GM19238 (cell line): ENCODE data around the gene MINK1.

ENCODE experiments used
- DNase-seq: peaks from one replicate; pipeline ENCODE4 v3.0.0; 2011; ENCODE audit warnings: low spot score; ENCODE audit not compliant: insufficient read length

Gene MINK1

DNA sequence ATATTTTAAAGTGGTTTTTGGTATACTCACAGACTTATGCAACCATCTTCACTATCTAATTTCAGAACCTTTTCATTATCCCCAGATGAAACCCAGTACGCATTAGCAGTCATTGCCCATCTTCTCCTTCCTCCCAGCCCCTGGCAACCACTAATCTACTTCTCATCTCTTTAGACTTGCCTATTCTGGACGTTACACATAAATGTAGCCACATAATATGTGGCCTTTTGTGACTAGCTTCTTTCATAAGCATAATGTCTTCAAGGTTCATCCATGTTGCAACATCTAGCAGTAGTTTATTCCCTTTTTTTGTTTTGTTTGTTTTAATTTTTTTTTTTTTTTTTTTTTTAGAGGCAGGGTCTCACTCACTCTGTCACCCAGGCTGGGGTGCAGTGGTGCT is 37.7 kb downstream of the MINK1 start:
- no peak for DNase-seq

- DNase-seq: no peak
These were observed 39.6 kb downstream of the MINK1 start for GRCh38 chr17:4872786-4873185.

GRCh38 chr17:4877089-4877488 is 43.9 kb downstream of the MINK1 start:
- DNase-seq: no peak

DNA sequence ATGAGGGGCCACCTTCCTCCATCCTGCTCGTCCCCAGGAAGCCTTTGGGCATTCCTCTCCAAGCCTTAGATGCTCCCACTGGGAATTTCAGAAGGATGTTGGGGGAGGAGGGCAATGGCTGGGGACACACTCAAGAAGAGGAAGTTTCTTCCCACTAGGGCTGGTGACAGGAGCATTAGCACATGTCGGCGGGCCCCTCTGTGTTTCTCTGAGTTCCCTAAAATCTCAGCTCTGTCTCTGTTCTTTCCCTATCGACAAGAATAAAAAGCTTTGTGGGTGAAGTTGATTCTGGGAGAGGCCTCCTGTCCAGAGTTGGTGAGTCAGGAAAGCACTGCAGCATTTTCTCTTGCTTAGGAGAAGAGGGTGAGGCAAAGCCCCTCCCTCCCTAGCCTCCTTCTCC is 46.5 kb downstream of the MINK1 start:
- no peak for DNase-seq

GRCh38 chr17:4880857-4881256 is 47.7 kb downstream of the MINK1 start:
- no peak for DNase-seq

- DNase-seq: peak; percentile 66
These were observed 48.8 kb downstream of the MINK1 start for GRCh38 chr17:4881761-4882555.

GRCh38 chr17:4884489-4884888 is 51.3 kb downstream of the MINK1 start:
- DNase-seq: no peak

DNA sequence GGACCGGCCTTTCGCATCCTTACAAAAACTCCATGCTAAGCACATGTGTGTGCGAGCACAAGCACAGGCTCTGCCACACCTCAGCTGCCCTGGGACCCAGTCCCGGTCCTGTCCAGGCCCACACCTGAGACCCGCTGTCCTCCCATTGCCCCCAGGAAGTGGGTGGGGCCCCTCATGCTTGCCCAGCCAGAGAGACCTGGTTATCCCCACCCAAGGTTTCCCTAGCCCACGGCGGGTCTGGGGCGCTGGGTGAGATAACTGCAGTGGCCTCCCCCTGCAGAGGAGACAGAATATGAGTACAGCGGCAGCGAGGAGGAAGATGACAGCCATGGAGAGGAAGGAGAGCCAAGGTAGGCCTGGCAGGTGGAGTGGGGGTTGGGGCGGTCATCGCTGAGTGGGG is 53.7 kb downstream of the MINK1 start:
- DNase-seq: no peak

DNA sequence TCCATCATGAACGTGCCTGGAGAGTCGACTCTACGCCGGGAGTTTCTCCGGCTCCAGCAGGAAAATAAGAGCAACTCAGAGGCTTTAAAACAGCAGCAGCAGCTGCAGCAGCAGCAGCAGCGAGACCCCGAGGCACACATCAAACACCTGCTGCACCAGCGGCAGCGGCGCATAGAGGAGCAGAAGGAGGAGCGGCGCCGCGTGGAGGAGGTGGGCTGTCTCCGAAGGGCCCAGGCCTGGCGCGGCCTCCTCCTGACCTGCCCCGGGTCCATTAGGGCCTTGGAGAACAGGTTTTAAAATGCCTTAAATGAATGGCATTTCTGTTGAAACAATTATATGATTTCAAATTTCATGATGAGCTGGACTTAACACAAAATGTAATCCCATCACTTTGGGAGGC is 54.4 kb downstream of the MINK1 start:
- DNase-seq: no peak

GRCh38 chr17:4891411-4892410 is 58.6 kb downstream of the MINK1 start:
- no peak for DNase-seq

GRCh38 chr17:4892499-4893221 is 59.5 kb downstream of the MINK1 start:
- no peak for DNase-seq

- no peak for DNase-seq
These were observed 60.1 kb downstream of the MINK1 start for GRCh38 chr17:4893272-4893671.

- DNase-seq: no peak
These were observed 60.8 kb downstream of the MINK1 start for GRCh38 chr17:4893721-4894560.

GRCh38 chr17:4895121-4895520 is 62.0 kb downstream of the MINK1 start:
- DNase-seq: no peak

GRCh38 chr17:4895657-4896331 is 62.7 kb downstream of the MINK1 start:
- DNase-seq: no peak

DNA sequence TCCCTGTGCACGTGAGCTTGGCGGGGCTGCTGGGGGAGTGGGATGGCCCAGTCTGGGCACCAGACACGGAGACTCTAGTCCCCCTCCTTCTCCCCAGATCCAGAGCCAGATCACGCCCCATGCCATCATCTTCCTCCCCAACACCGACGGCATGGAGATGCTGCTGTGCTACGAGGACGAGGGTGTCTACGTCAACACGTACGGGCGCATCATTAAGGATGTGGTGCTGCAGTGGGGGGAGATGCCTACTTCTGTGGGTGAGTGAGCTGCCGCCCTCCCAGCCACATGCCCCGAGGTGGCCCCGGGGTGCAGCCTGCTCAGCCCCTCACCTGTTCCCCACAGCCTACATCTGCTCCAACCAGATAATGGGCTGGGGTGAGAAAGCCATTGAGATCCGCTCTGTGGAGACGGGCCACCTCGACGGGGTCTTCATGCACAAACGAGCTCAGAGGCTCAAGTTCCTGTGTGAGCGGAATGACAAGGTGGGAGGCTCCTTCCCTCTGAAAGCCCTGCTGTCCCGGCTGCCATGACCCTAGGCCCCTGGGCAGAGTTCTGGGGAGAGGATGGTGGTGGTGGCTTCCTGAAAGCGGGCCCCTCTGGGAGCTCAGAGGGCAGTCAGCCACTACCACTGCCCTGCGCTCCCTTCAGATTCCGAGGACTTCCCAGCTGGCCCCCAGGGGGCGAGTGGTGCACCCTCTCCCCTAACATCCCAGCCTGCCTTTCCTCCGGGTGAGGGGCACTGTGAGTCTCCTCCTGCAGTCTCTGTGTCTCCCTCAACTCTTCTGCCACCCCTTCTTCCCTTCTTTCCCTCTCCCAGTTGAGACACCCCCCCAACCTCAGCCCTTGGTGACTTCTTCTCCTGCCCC is 63.4 kb downstream of the MINK1 start:
- no peak for DNase-seq

- DNase-seq: no peak
These were observed 64.1 kb downstream of the MINK1 start for GRCh38 chr17:4897198-4897687.

- no peak for DNase-seq
These were observed 64.6 kb downstream of the MINK1 start for GRCh38 chr17:4897785-4898184.

DNA sequence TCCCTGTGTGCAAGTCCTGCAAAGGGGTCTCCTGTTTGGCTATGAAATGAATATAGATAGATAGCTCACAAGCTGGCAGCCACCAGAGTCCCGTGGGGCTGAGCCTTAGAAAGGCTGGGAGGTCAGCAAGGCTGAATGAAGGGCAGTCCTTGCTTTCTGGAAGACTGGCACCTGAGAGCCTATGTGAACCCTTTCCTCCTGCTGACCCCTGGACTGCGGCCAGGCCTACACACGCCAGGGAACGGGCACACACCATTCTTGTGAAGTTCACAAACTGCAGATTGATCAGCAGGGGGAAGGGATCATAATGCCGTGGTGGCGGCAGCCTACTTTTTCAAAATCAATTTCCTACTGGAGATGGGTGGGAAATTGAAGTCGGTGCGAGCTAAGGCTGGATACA is 65.2 kb downstream of the MINK1 start:
- DNase-seq: no peak
